Activated naive CD8-positive, alpha-beta T cell (primary cell): Measurements from ENCODE around the gene TMEM115.

Experiments
- H3K27ac Mint-ChIP-seq: one replicate; pipeline ENCODE4 v1.8.0; 2021; ENCODE audit warnings: mixed read lengths
- H3K27me3 Mint-ChIP-seq: one replicate; pipeline ENCODE4 v1.8.0; 2021; ENCODE audit warnings: mixed read lengths
- H3K36me3 Mint-ChIP-seq: one replicate; pipeline ENCODE4 v1.8.0; 2021; ENCODE audit warnings: mixed read lengths
- H3K4me1 Mint-ChIP-seq: one replicate; pipeline ENCODE4 v1.8.0; 2021; ENCODE audit warnings: low read depth, mixed read lengths
- H3K4me3 Mint-ChIP-seq: one replicate; pipeline ENCODE4 v1.8.0; 2021; ENCODE audit warnings: mild to moderate bottlenecking, mixed read lengths
- H3K9me3 Mint-ChIP-seq: one replicate; pipeline ENCODE4 v1.8.0; 2021; ENCODE audit warnings: low read depth, mixed read lengths

The TMEM115 gene

DNA sequence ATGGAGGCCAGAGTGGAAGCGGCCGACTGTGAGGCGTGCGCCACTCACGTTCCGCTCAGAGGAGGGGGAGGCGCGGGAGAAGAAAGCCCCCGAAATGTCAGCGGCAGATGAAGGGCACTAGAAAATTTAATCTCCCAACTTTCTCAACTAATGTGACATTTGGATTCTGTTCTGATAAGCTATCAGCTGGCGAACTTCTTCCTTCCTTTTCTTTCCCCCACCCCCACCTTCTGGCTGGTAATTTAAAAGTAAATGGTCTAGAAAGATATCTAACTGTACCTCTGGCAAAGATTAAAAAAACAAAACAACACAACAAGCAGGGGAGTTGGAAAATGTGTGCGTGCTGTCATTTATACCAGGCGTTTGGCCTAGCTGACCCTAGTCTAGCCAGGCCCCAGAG, 26.4 kb upstream of the TMEM115 start:
- Mint-ChIP-seq H3K4me1 (no peaks in the 10 kb centered on the region), H3K27me3 (no peaks in the 10 kb centered on the region), H3K9me3 (no peaks in the 10 kb centered on the region), H3K4me3 (no peak overlapping the region), H3K36me3 (no peaks in the 10 kb centered on the region), H3K27ac (no peak overlapping the region)

- no peak overlapping the region for H3K27ac Mint-ChIP-seq
Observed at GRCh38 chr3:50383750-50384149, 24.4 kb upstream of the TMEM115 start.

GRCh38 chr3:50382722-50383121, 23.4 kb upstream of the TMEM115 start:
- Mint-ChIP-seq H3K27ac (no peak overlapping the region), H3K9me3 (no peaks in the 10 kb centered on the region), H3K4me1 (no peaks in the 10 kb centered on the region), H3K27me3 (no peaks in the 10 kb centered on the region), H3K4me3 (no peak overlapping the region), H3K36me3 (no peaks in the 10 kb centered on the region)

More at GRCh38 chr3:50383750-50384149, 24.4 kb upstream of the TMEM115 start:
- Mint-ChIP-seq H3K27me3 (no peaks in the 10 kb centered on the region), H3K4me3 (no peak overlapping the region), H3K36me3 (no peaks in the 10 kb centered on the region), H3K9me3 (no peaks in the 10 kb centered on the region), H3K4me1 (no peaks in the 10 kb centered on the region)

GRCh38 chr3:50381383-50381782, 22.1 kb upstream of the TMEM115 start:
- Mint-ChIP-seq H3K4me1 (no peaks in the 10 kb centered on the region), H3K4me3 (no peak overlapping the region), H3K9me3 (no peaks in the 10 kb centered on the region), H3K36me3 (no peaks in the 10 kb centered on the region), H3K27me3 (no peaks in the 10 kb centered on the region), H3K27ac (no peak overlapping the region)

GRCh38 chr3:50380405-50381085, 21.2 kb upstream of the TMEM115 start:
- Mint-ChIP-seq H3K27ac (no peak overlapping the region), H3K27me3 (no peaks in the 10 kb centered on the region), H3K4me3 (no peak overlapping the region), H3K4me1 (no peaks in the 10 kb centered on the region), H3K9me3 (no peaks in the 10 kb centered on the region), H3K36me3 (no peaks in the 10 kb centered on the region)

GRCh38 chr3:50378757-50379156, 19.4 kb upstream of the TMEM115 start:
- Mint-ChIP-seq H3K4me3 (no peak overlapping the region), H3K27ac (no peak overlapping the region), H3K36me3 (no peaks in the 10 kb centered on the region), H3K4me1 (no peaks in the 10 kb centered on the region), H3K9me3 (no peaks in the 10 kb centered on the region), H3K27me3 (no peaks in the 10 kb centered on the region)

GRCh38 chr3:50378024-50378423, 18.7 kb upstream of the TMEM115 start:
- Mint-ChIP-seq H3K27me3 (no peaks in the 10 kb centered on the region), H3K4me1 (peaks cover 2% of the 10 kb centered on the region), H3K36me3 (no peaks in the 10 kb centered on the region), H3K27ac (no peak overlapping the region), H3K9me3 (no peaks in the 10 kb centered on the region), H3K4me3 (no peak overlapping the region)

GRCh38 chr3:50375258-50375931, 16.1 kb upstream of the TMEM115 start:
- Mint-ChIP-seq H3K27ac (no peak overlapping the region), H3K36me3 (no peaks in the 10 kb centered on the region), H3K9me3 (no peaks in the 10 kb centered on the region), H3K27me3 (no peaks in the 10 kb centered on the region), H3K4me1 (peaks cover 12% of the 10 kb centered on the region), H3K4me3 (no peak overlapping the region)

DNA sequence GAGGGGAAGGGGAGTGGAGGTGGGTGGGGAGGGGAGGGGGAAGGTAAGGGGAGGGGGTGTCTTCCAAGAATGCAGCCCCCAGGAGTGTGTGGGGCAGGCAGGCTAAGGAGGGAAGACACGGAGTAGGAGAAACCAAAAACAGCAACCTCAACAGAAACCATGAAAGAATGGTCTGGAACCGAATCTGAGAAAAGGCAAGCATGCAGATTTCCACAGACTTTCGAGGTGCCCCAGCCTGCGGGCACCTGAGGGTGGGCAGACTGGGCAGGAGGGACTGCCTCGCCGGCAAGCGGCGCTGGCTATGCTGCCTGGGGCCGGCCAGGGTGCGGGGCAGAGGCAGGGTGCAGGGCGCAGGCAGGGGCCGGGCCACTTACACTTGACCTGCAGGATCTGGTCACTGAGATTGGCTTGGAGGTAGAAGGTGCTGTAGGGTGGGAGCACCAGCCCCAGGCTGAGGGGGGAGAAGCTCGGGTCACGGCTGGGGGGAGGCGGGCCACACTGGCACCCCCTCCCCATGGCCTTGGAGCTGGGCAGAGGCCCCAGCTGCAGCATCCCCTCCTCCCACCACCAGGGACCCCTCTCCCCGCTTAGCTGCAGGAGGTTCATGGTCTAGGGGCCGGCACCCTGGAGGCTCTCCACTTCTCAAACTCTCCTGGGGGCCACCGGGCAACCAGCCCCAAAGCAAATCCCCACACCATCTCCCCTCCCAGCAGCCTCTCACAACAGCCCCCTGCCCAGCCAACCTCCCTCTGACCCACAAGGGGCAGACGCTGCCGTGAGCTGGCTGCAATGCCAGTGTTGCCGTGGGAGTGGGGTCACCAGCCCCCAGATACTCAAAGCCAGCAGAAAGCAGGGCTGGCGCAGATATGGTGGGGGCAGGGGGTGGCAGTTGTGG, 15.3 kb upstream of the TMEM115 start:
- H3K36me3 Mint-ChIP-seq: no peaks in the 10 kb centered on the region
- H3K27me3 Mint-ChIP-seq: no peaks in the 10 kb centered on the region
- H3K27ac Mint-ChIP-seq: no peak overlapping the region
- no peaks in the 10 kb centered on the region for H3K9me3 Mint-ChIP-seq
- H3K4me1 Mint-ChIP-seq: peaks cover 12% of the 10 kb centered on the region
- H3K4me3 Mint-ChIP-seq: no peak overlapping the region

DNA sequence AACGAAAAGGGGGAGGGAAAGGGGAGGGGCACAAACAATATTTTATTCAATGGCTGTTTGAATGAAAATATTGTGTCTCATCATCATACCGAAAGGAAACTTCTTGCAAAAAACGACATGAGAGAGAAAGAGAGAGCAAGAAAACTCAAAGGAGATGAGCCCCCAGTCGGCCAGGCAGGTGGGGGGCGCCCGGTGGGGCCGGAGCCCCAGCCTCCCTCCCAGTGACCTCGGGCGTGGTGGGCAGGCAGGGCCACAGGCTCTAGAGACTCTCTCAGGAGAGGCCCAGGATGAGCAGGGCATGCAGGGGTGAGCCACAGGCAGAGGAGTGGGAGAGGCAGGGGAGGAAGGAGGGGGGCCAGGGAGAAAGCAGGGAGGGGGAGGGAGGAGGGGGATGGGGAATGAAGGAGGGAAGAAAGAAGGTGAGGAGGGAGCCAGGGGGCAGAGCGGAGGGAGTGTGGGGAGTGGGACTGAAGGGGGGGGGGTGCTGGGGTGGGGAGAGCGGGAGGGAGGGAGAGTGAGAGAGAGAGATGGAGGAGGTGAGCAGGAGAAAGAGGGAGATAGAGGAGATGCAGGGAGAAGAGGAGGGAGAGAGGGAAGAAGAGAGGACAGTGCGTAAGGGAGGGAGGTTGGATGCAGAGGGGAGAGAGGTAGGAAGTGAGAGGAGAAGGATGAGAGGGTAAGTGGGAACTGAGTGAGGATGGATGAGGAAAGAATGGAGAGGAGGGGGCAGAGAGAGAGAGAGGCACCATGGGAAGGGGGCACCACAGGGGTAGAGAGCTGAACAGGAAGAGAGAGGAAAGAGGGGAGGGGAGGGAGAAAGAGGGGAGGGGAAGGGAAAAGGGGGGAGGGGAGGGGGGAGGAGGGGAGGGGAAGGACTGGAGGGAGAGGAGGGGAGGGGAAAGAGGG, 14.1 kb upstream of the TMEM115 start:
- Mint-ChIP-seq H3K27ac (no peak overlapping the region), H3K4me1 (peaks cover 14% of the 10 kb centered on the region), H3K9me3 (no peaks in the 10 kb centered on the region), H3K27me3 (no peaks in the 10 kb centered on the region), H3K36me3 (no peaks in the 10 kb centered on the region), H3K4me3 (no peak overlapping the region)

DNA sequence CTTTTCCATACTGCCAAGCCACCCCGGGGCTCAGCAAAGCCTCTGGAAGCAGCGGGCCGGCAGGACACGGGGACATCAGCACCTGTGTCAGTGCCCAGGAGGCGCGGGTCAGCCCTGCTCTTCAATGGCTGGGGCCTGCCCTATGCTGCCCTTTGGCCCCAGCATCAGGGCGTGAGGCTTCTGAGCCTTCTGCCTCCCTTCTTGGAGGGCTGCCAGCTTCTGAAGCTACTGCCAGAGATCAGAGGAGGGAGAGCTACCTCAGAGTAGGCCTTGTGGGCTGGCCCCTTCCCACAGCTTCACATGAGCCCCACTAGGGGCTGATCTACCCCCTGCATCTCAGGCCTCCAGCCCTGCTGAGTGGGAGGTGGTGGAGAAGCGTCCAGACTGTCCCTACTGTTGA, 13.0 kb upstream of the TMEM115 start:
- Mint-ChIP-seq H3K27me3 (no peaks in the 10 kb centered on the region), H3K36me3 (no peaks in the 10 kb centered on the region), H3K4me1 (peaks cover 16% of the 10 kb centered on the region), H3K9me3 (no peaks in the 10 kb centered on the region), H3K27ac (no peak overlapping the region), H3K4me3 (no peak overlapping the region)

- H3K4me1 Mint-ChIP-seq: peaks cover 20% of the 10 kb centered on the region
- no peaks in the 10 kb centered on the region for H3K9me3 Mint-ChIP-seq
- no peak overlapping the region for H3K4me3 Mint-ChIP-seq
- H3K27ac Mint-ChIP-seq: no peak overlapping the region
- no peaks in the 10 kb centered on the region for H3K36me3 Mint-ChIP-seq
- H3K27me3 Mint-ChIP-seq: no peaks in the 10 kb centered on the region
Observed at GRCh38 chr3:50371133-50371685, 11.9 kb upstream of the TMEM115 start.

DNA sequence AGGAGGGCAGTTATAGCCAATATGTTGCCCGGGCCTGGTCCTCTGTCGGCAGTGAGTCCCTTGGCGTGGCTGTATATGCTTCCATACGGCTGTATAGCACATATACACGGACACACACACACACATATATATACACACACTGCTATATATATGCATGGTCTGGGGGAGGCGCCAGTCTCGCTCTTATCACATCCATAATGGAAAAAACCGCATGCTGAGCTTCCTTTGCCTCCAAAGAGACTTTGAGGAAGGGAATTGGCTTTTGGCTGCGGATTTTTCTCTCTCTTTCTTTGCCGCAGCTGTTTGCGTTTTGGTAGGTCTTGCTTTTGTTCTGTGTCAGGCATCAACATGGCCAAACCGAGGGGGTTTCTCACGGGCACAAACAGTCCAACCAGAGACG, 11.3 kb upstream of the TMEM115 start:
- no peaks in the 10 kb centered on the region for H3K36me3 Mint-ChIP-seq
- H3K27ac Mint-ChIP-seq: no peak overlapping the region
- H3K4me3 Mint-ChIP-seq: no peak overlapping the region
- no peaks in the 10 kb centered on the region for H3K9me3 Mint-ChIP-seq
- no peaks in the 10 kb centered on the region for H3K27me3 Mint-ChIP-seq
- peaks cover 26% of the 10 kb centered on the region for H3K4me1 Mint-ChIP-seq

DNA sequence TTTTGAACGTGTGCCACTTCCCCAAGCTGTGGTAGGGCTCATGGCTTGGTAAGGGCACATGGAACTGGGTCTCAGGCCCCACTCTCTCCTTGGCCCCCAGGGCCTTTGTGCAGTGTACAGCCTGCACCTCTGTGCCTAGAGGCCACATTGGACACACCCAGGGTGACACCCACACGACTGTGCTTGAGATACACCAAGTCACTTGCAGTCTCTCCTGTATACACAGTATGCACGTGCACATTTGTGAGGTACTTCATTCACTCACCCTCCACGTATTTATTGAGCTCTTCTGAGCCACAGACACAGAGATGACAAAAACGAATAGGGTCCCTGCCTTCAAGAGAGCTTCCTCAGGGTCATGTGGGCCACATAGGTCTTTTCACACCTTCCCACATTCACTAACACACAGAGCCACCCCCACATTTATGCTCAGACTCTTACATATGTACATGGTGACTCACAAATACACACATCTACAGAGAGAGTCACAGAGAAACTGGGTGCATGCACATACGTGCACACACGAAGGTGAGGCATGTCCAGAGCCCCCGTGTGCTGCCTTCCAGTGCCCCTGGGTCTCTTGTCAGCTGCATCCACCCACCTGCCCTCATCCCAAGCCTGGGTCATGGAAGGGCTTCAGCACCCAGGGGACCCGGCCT, 9.8 kb upstream of the TMEM115 start:
- Mint-ChIP-seq H3K9me3 (no peaks in the 10 kb centered on the region), H3K4me3 (no peak overlapping the region), H3K27me3 (no peaks in the 10 kb centered on the region), H3K36me3 (no peaks in the 10 kb centered on the region), H3K27ac (no peak overlapping the region), H3K4me1 (peaks cover 31% of the 10 kb centered on the region)
